K562 (cell line): ENCODE measurements around the gene MDP1. TPM values are rescaled to one million over a fixed set of nuclear protein-coding genes. Genes with fewer than 3 reads are reported as not detected.

Experiments
- ARID1B ChIP-seq: fragments of 450-650 bp; IDR thresholded peaks from 2 replicates; pipeline ENCODE4 v1.6.1; 2016; ENCODE audit warnings: antibody characterized with exemption, mild to moderate bottlenecking, inconsistent platforms
- CREB1 ChIP-seq, 2 experiments: sonication (generic) in 1 of 2; formaldehyde crosslinking in 1 of 2; IDR thresholded peaks; 2 replicates each; pipeline versions ENCODE4 v1.6.1 to v1.8.0; 2012 to 2022; ENCODE audit warnings: inconsistent platforms in 1 of 2, mild to moderate bottlenecking in 1 of 2, missing genetic modification reagents in 1 of 2, moderate library complexity in 1 of 2
- CXXC5 ChIP-seq: fragments of 250-450 bp; sonication (Bioruptor Pico); IDR thresholded peaks from 2 replicates; pipeline ENCODE4 v1.8.0; 2022; ENCODE audit warnings: inconsistent platforms, mild to moderate bottlenecking, moderate library complexity
- ELF4 ChIP-seq: fragments of 450-650 bp; formaldehyde crosslinking; IDR thresholded peaks from 2 replicates; pipeline ENCODE4 v1.4.0; 2022; ENCODE audit warnings: missing genetic modification characterization
- EP400 ChIP-seq: fragments of 450-650 bp; IDR thresholded peaks from 2 replicates; pipeline ENCODE4 v1.6.1; 2017; ENCODE audit warnings: antibody characterized with exemption, mild to moderate bottlenecking, moderate library complexity
- POLR2H ChIP-seq: IDR thresholded peaks from 2 replicates; pipeline ENCODE4 v1.6.1; 2016; ENCODE audit warnings: missing genetic modification characterization, low read depth, mild to moderate bottlenecking, control low read depth, missing compliant biosample characterization, moderate library complexity
- SMAD1 ChIP-seq: fragments of 150-350 bp; IDR thresholded peaks from 2 replicates; pipeline ENCODE4 v1.6.1; 2014; ENCODE audit warnings: low read length, low read depth; ENCODE audit not compliant: partially characterized antibody
- SP1 ChIP-seq: sonication (generic); formaldehyde crosslinking; IDR thresholded peaks from 2 replicates; pipeline ENCODE4 v1.8.1; 2022; ENCODE audit warnings: mild to moderate bottlenecking, missing genetic modification reagents
- STAG1 ChIP-seq: sonication (generic); formaldehyde crosslinking; IDR thresholded peaks from 2 replicates; pipeline ENCODE4 v1.5.0; 2020; ENCODE audit warnings: missing genetic modification reagents, borderline replicate concordance
- TBP ChIP-seq: optimal IDR thresholded peaks from 2 replicates; pipeline ENCODE3; 2011; ENCODE audit warnings: low read depth, low read length, improper control_type of control experiment
- TOE1 ChIP-seq, 2 experiments: fragments of 450-650 bp in 1 of 2; sonication (generic) in 1 of 2; formaldehyde crosslinking in 1 of 2; IDR thresholded peaks; 2 replicates each; pipeline versions ENCODE4 v1.7.1 to v1.8.0; 2016 to 2022; ENCODE audit warnings: borderline replicate concordance in 2 of 2, mild to moderate bottlenecking in 2 of 2, antibody characterized with exemption in 1 of 2, inconsistent platforms in 1 of 2, low read depth in 1 of 2, missing genetic modification reagents in 1 of 2, moderate library complexity in 1 of 2
- YY1 ChIP-seq, 3 experiments: IDR thresholded peaks; 2 replicates each; pipeline ENCODE4 v1.6.1; 2011; ENCODE audit warnings: low read length in 2 of 3, mild to moderate bottlenecking in 2 of 3, moderate library complexity in 2 of 3, borderline replicate concordance in 1 of 3, control low read depth in 1 of 3, low read depth in 1 of 3; ENCODE audit not compliant: insufficient read depth in 3 of 3, insufficient replicate concordance in 2 of 3, control insufficient read depth in 1 of 3, insufficient read length in 1 of 3; ENCODE audit errors: extremely low read depth in 1 of 3
- ZC3H11A ChIP-seq: IDR thresholded peaks from 2 replicates; pipeline ENCODE4 v1.6.1; 2012; ENCODE audit warnings: low read depth, low read length, improper control_type of control experiment
- ZNF175 ChIP-seq: fragments of 200-800 bp; sonication (Bioruptor generic); IDR thresholded peaks from 2 replicates; pipeline ENCODE4 v1.6.1; 2016; ENCODE audit warnings: low read depth, mild to moderate bottlenecking, missing genetic modification characterization, missing compliant biosample characterization
- polyA plus RNA-seq, 8 experiments: library from polyadenylated mRNA; depleted of rRNA in 4 of 8; stranded (reverse) in 5 of 8; unstranded in 3 of 8; fragments of >200 nt; fragmentation: Nextera tagmentation in 2 of 8; fragmentation: Illumina TruSeq in 1 of 8; extraction: Ambion mirVana in 2 of 8; extraction: Trizol in 1 of 8; gene quantifications; 2 replicates each; pipeline versions ENCODE4 v1.2.1 to v1.2.3, GENCODE V29; 2011 to 2014; ENCODE audit warnings: inconsistent platforms in 1 of 8, missing spikeins in 1 of 8
- total RNA-seq, 7 experiments: library from RNA; depleted of rRNA in 6 of 7; stranded (reverse); fragments of >200 nt in 6 of 7; fragmentation: Illumina TruSeq in 2 of 7; extraction: Trizol in 2 of 7; gene quantifications; 2 replicates each; pipeline versions ENCODE4 v1.2.1 to v1.2.3, GENCODE V29; 2011 to 2021; ENCODE audit warnings: low replicate concordance in 1 of 7
- TF ChIP-seq, protein P1 (sequence below): fragments of 450-650 bp; IDR thresholded peaks from 2 replicates; pipeline ENCODE4 v1.7.0; 2016; ENCODE audit warnings: borderline replicate concordance
- TF ChIP-seq, protein P2 (sequence below): fragments of 450-650 bp; IDR thresholded peaks from 2 replicates; pipeline ENCODE4 v1.6.1; 2014; ENCODE audit warnings: low read depth, mild to moderate bottlenecking, moderate library complexity, borderline replicate concordance
- TF ChIP-seq, protein P3 (sequence below), 3 experiments: fragments of 200-800 bp in 1 of 3; fragments of 250-450 bp in 1 of 3; fragments of 450-650 bp in 1 of 3; sonication (Bioruptor Pico) in 1 of 3; sonication (Bioruptor generic) in 1 of 3; formaldehyde crosslinking in 1 of 3; IDR thresholded peaks; 2 replicates each; pipeline versions ENCODE4 v1.6.1 to v1.8.0; 2016 to 2022; ENCODE audit warnings: mild to moderate bottlenecking in 2 of 3, missing genetic modification characterization in 2 of 3, missing compliant biosample characterization in 1 of 3, moderate library complexity in 1 of 3

The MDP1 gene
- total and polyA plus RNA-seq, 9 of the 15 experiments (the other 6 are each of a cell fraction or from before 2014, with no cell fraction given) = 2.7 to 29.6 (median 11.0) TPM

DNA sequence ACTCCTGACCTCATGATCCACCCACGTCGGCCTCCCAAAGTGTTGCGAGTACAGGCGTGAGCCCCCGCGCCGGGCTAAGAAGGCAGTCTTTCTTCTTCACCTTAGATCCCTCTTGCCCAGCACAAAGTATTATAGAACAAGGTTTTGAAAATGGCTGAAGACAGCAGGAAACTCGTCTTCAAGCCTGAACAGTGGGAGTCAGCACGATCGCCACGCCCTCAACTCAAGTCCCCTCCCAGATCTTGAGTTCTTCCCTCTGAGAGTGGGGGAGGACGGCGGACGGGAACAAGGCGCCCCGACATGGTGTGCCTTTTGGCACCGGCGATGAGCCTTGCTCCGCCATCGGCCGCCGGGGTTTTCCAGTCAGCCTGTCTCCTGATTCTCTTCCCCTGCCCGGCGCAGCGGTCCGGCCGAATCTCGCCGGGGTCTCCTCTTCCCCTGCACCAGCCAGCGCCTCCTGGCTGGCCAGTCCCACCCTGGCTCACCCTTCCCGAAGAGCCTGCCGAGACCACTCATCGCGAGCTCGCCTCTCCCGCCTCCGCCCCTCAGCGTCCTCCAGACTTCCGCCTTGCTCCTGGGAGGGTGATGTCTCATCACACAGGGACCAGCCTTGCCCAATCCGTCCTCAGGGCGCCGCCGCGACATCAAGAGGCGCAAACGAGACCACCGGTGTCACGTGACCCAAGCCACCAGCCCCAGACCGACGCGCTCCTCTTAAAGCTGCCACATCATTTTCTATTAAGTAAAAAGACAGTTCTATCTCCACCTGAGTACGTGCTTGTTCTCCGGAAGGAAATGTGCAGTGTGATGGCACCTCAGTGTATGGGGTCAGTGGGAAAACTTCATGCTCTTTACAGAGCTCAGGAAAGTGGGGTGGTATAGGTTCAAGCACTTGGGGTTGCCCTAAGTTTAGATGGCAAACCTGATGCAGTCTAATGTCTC, 2.7 kb downstream of the MDP1 start, which contains the start of gene CHMP4A (continued):
- no peak for TF ChIP-seq STAG1 (CRISPR knock-in tag)
- TF ChIP-seq EP400 = peak; percentile 91
- peak; percentile 60 for TF ChIP-seq CXXC5
- no peak for TF ChIP-seq ZNF175
- peak; percentile 98 for TF ChIP-seq CREB1 (IDR thresholded peaks at IDR 0.05)
- peak; percentile 98 for TF ChIP-seq CREB1 (CRISPR knock-in tag; IDR thresholded peaks at IDR 0.05)
- TF ChIP-seq TBP = peak; percentile 61
- TF ChIP-seq, protein P1, sequence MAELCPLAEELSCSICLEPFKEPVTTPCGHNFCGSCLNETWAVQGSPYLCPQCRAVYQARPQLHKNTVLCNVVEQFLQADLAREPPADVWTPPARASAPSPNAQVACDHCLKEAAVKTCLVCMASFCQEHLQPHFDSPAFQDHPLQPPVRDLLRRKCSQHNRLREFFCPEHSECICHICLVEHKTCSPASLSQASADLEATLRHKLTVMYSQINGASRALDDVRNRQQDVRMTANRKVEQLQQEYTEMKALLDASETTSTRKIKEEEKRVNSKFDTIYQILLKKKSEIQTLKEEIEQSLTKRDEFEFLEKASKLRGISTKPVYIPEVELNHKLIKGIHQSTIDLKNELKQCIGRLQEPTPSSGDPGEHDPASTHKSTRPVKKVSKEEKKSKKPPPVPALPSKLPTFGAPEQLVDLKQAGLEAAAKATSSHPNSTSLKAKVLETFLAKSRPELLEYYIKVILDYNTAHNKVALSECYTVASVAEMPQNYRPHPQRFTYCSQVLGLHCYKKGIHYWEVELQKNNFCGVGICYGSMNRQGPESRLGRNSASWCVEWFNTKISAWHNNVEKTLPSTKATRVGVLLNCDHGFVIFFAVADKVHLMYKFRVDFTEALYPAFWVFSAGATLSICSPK = no peak
- peak; percentile 85 for TF ChIP-seq ELF4 (CRISPR knock-in tag)
- peak; percentile 79 for TF ChIP-seq SMAD1
- peak; percentile 80 for TF ChIP-seq SP1
- peak; percentile 87 for TF ChIP-seq POLR2H (tag)
- TF ChIP-seq, protein P2, sequence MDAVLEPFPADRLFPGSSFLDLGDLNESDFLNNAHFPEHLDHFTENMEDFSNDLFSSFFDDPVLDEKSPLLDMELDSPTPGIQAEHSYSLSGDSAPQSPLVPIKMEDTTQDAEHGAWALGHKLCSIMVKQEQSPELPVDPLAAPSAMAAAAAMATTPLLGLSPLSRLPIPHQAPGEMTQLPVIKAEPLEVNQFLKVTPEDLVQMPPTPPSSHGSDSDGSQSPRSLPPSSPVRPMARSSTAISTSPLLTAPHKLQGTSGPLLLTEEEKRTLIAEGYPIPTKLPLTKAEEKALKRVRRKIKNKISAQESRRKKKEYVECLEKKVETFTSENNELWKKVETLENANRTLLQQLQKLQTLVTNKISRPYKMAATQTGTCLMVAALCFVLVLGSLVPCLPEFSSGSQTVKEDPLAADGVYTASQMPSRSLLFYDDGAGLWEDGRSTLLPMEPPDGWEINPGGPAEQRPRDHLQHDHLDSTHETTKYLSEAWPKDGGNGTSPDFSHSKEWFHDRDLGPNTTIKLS = peak; percentile 53; the same call in 1 of the 2 replicates
- TF ChIP-seq TOE1 (IDR thresholded peaks at IDR 0.05; ENCODE audit: borderline replicate concordance) = peak; percentile 100
- no peak for TF ChIP-seq TOE1 (CRISPR knock-in tag; IDR thresholded peaks at IDR 0.05; ENCODE audit: borderline replicate concordance, low read depth)
- TF ChIP-seq, protein P3, sequence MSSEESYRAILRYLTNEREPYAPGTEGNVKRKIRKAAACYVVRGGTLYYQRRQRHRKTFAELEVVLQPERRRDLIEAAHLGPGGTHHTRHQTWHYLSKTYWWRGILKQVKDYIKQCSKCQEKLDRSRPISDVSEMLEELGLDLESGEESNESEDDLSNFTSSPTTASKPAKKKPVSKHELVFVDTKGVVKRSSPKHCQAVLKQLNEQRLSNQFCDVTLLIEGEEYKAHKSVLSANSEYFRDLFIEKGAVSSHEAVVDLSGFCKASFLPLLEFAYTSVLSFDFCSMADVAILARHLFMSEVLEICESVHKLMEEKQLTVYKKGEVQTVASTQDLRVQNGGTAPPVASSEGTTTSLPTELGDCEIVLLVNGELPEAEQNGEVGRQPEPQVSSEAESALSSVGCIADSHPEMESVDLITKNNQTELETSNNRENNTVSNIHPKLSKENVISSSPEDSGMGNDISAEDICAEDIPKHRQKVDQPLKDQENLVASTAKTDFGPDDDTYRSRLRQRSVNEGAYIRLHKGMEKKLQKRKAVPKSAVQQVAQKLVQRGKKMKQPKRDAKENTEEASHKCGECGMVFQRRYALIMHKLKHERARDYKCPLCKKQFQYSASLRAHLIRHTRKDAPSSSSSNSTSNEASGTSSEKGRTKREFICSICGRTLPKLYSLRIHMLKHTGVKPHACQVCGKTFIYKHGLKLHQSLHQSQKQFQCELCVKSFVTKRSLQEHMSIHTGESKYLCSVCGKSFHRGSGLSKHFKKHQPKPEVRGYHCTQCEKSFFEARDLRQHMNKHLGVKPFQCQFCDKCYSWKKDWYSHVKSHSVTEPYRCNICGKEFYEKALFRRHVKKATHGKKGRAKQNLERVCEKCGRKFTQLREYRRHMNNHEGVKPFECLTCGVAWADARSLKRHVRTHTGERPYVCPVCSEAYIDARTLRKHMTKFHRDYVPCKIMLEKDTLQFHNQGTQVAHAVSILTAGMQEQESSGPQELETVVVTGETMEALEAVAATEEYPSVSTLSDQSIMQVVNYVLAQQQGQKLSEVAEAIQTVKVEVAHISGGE (CRISPR knock-in tag; IDR thresholded peaks at IDR 0.05) = peak in 1 of 3 experiments; percentile 66; a peak in 2 of 6 replicates
- TF ChIP-seq YY1 (IDR thresholded peaks at IDR 0.05; ENCODE audit: borderline replicate concordance in 1 of 3, control insufficient read depth in 1 of 3, extremely low read depth in 1 of 3, insufficient read depth in 3 of 3, insufficient read length in 1 of 3, insufficient replicate concordance in 2 of 3, low read depth in 1 of 3, low read length in 2 of 3) = peak in 2 of 3 experiments; percentile 50 to 76
- peak; percentile 51; the same call in 1 of the 2 replicates for TF ChIP-seq ARID1B
- TF ChIP-seq ZC3H11A = no peak
